HEK293 (cell line): Measurements from ENCODE around the gene IL1A.

Experiments
- CTCF ChIA-PET: fragments of 350-600 bp; formaldehyde crosslinking; extraction: SDS; loops from one replicate; lab custom pipeline; 2021; ENCODE audit warnings: antibody characterized with exemption; lab: Yijun Ruan, JAX
- POLR2A ChIA-PET: fragments of 300-600 bp; formaldehyde crosslinking; extraction: SDS; loops from one replicate; lab custom pipeline; 2020; ENCODE audit warnings: antibody characterized with exemption, inconsistent platforms; lab: Yijun Ruan, JAX
- H3K27ac ChIP-seq: fragments of 200-500 bp; sonication (Bioruptor generic); 2 replicates; pipeline ENCODE4 v1.5.1; 2014; ENCODE audit warnings: low read depth, low read length, control low read depth, inconsistent platforms; ENCODE audit errors: extremely low read depth
- H3K36me3 ChIP-seq, 2 experiments: fragments of 200-500 bp in 1 of 2; sonication (Bioruptor generic) in 1 of 2; 1 replicate in 1 of 2; 2 replicates in 1 of 2; pipeline ENCODE4 v1.5.1; 2014 to 2017; ENCODE audit warnings: inconsistent platforms in 2 of 2, low read length in 2 of 2; ENCODE audit not compliant: control insufficient read depth in 2 of 2, insufficient read depth in 1 of 2
- H3K4me1 ChIP-seq: fragments of 200-500 bp; sonication (Bioruptor generic); 2 replicates; pipeline ENCODE4 v1.5.1; 2014; ENCODE audit warnings: mild to moderate bottlenecking, low read length, inconsistent platforms; ENCODE audit not compliant: control insufficient read depth, insufficient read depth
- H3K4me3 ChIP-seq: 2 replicates; pipeline ENCODE4 v1.5.1; 2011; ENCODE audit warnings: low read depth, mild to moderate bottlenecking, control low read depth, low read length, moderate library complexity
- H3K9me3 ChIP-seq: fragments of 200-500 bp; sonication (Bioruptor generic); 2 replicates; pipeline ENCODE4 v1.5.1; 2014; ENCODE audit warnings: low read depth, low read length, inconsistent platforms; ENCODE audit not compliant: control insufficient read depth, insufficient read depth
- BCL6B ChIP-seq: fragments of 450-650 bp; formaldehyde crosslinking; IDR thresholded peaks from 2 replicates; pipeline ENCODE4 v1.5.1; 2017; ENCODE audit warnings: missing biosample characterization, missing genetic modification characterization
- HOXD13 ChIP-seq: sonication (generic); formaldehyde crosslinking; IDR thresholded peaks from 2 replicates; pipeline ENCODE4 v1.8.0; 2022; ENCODE audit warnings: missing genetic modification reagents, borderline replicate concordance
- ZNF146 ChIP-seq: fragments of 450-650 bp; formaldehyde crosslinking; IDR thresholded peaks from 2 replicates; pipeline ENCODE4 v1.5.1; 2016; ENCODE audit warnings: missing biosample characterization, missing genetic modification characterization
- ZNF148 ChIP-seq: fragments of 450-650 bp; formaldehyde crosslinking; IDR thresholded peaks from 2 replicates; pipeline ENCODE4 v1.5.0; 2017; ENCODE audit warnings: missing biosample characterization, missing genetic modification characterization, borderline replicate concordance
- ZNF223 ChIP-seq: fragments of 450-650 bp; formaldehyde crosslinking; IDR thresholded peaks from 2 replicates; pipeline ENCODE4 v1.5.1; 2016; ENCODE audit warnings: missing biosample characterization, missing genetic modification characterization
- ZNF280C ChIP-seq: fragments of 450-650 bp; formaldehyde crosslinking; IDR thresholded peaks from 2 replicates; pipeline ENCODE4 v1.5.1; 2016; ENCODE audit warnings: missing biosample characterization, missing genetic modification characterization
- ZNF423 ChIP-seq: fragments of 450-650 bp; formaldehyde crosslinking; IDR thresholded peaks from 2 replicates; pipeline ENCODE4 v1.5.1; 2016; ENCODE audit warnings: missing biosample characterization, missing genetic modification characterization
- ZNF426 ChIP-seq: fragments of 450-650 bp; formaldehyde crosslinking; IDR thresholded peaks from 2 replicates; pipeline ENCODE4 v1.5.1; 2017; ENCODE audit warnings: missing biosample characterization, missing genetic modification characterization, mild to moderate bottlenecking, inconsistent platforms, moderate library complexity
- ZNF473 ChIP-seq: fragments of 450-650 bp; formaldehyde crosslinking; IDR thresholded peaks from 2 replicates; pipeline ENCODE4 v1.5.1; 2017; ENCODE audit warnings: missing biosample characterization, missing genetic modification characterization
- ZNF514 ChIP-seq: fragments of 450-650 bp; formaldehyde crosslinking; IDR thresholded peaks from 2 replicates; pipeline ENCODE4 v1.5.1; 2016; ENCODE audit warnings: missing biosample characterization, missing genetic modification characterization
- ZNF560 ChIP-seq: fragments of 450-650 bp; formaldehyde crosslinking; IDR thresholded peaks from 2 replicates; pipeline ENCODE4 v1.5.1; 2017; ENCODE audit warnings: missing biosample characterization, missing genetic modification characterization, borderline replicate concordance
- ZNF580 ChIP-seq: fragments of 450-650 bp; formaldehyde crosslinking; IDR thresholded peaks from 2 replicates; pipeline ENCODE4 v1.5.1; 2016; ENCODE audit warnings: missing biosample characterization, missing genetic modification characterization
- ZNF596 ChIP-seq: fragments of 450-650 bp; IDR thresholded peaks from 2 replicates; pipeline ENCODE4 v1.5.0; 2018; ENCODE audit warnings: missing biosample characterization, mild to moderate bottlenecking, missing genetic modification characterization, moderate library complexity
- ZNF664 ChIP-seq: fragments of 450-650 bp; formaldehyde crosslinking; IDR thresholded peaks from 2 replicates; pipeline ENCODE4 v1.5.1; 2016; ENCODE audit warnings: missing biosample characterization, missing genetic modification characterization
- ZNF692 ChIP-seq: fragments of 450-650 bp; formaldehyde crosslinking; IDR thresholded peaks from 2 replicates; pipeline ENCODE4 v1.5.1; 2016; ENCODE audit warnings: missing biosample characterization, missing genetic modification characterization
- ZNF785 ChIP-seq: fragments of 450-650 bp; formaldehyde crosslinking; IDR thresholded peaks from 2 replicates; pipeline ENCODE4 v1.5.1; 2016; ENCODE audit warnings: missing biosample characterization, missing genetic modification characterization
- ZNF791 ChIP-seq: fragments of 450-650 bp; formaldehyde crosslinking; IDR thresholded peaks from 2 replicates; pipeline ENCODE4 v1.5.1; 2016; ENCODE audit warnings: missing biosample characterization, missing genetic modification characterization

The IL1A gene

GRCh38 chr2:112791019-112791418 lies 6.7 kb upstream of the IL1A start (continued):
- no peak for TF ChIP-seq ZNF692 (tag by site-specific recombination)

GRCh38 chr2:112790305-112790704 lies 6.0 kb upstream of the IL1A start:
- CTCF ChIA-PET = no interaction called here

GRCh38 chr2:112789186-112789585 lies 4.9 kb upstream of the IL1A start:
- H3K9me3 ChIP-seq = no peaks in the 10 kb centered on the region
- CTCF ChIA-PET = interaction anchor here (0.7 kb wide), 1 partner anchor 16 kb away, joined by 3 read pairs; no protein-coding TSS in a partner anchor
- TF ChIP-seq ZNF148 (tag by site-specific recombination) (no peak), BCL6B (tag by site-specific recombination) (no peak), ZNF146 (no peak), ZNF791 (tag by site-specific recombination) (no peak), ZNF473 (no peak), ZNF280C (tag by site-specific recombination) (no peak), ZNF423 (tag by site-specific recombination) (no peak), ZNF223 (tag by site-specific recombination) (no peak), ZNF785 (tag by site-specific recombination) (no peak), ZNF580 (tag by site-specific recombination) (no peak)
- TF ChIP-seq, all 188 proteins: peak for 0
- POLR2A ChIA-PET = no interaction called here
- no peaks in the 10 kb centered on the region for H3K4me1 ChIP-seq
- H3K4me3 ChIP-seq = no peak overlapping the region
- H3K36me3 ChIP-seq = no peaks in the 10 kb centered on the region
- no peak overlapping the region for H3K27ac ChIP-seq

More at GRCh38 chr2:112790305-112790704, 6.0 kb upstream of the IL1A start:
- POLR2A ChIA-PET = interaction anchor here (0.6 kb wide), 2 partner anchors 19 to 41 kb away, joined by 3 to 4 read pairs; no protein-coding TSS in a partner anchor
- no peaks in the 10 kb centered on the region for H3K9me3 ChIP-seq
- TF ChIP-seq ZNF514 (tag by site-specific recombination) = no peak
- TF ChIP-seq ZNF596 (tag by site-specific recombination) = no peak
- TF ChIP-seq ZNF426 = no peak
- TF ChIP-seq ZNF664 (tag by site-specific recombination) = no peak
- no peak for TF ChIP-seq HOXD13 (CRISPR knock-in tag)
- no peak for TF ChIP-seq ZNF560 (tag by site-specific recombination)
- TF ChIP-seq, all 188 proteins: peak for 0
- Histone ChIP-seq H3K4me3 (no peak overlapping the region), H3K27ac (no peak overlapping the region), H3K36me3 (no peaks in the 10 kb centered on the region), H3K4me1 (no peaks in the 10 kb centered on the region)
